SH-SY5Y (cell line): Measurements from ENCODE around the gene NTN4.

Experiments used
- GATA2 ChIP-seq: IDR thresholded peaks from 2 replicates; pipeline ENCODE4 v1.6.1; 2011; ENCODE audit warnings: mild to moderate bottlenecking, low read depth, low read length
- GATA3 ChIP-seq: IDR thresholded peaks from 2 replicates; pipeline ENCODE4 v1.6.1; 2011; ENCODE audit warnings: low read depth, mild to moderate bottlenecking, low read length, moderate library complexity

DNA sequence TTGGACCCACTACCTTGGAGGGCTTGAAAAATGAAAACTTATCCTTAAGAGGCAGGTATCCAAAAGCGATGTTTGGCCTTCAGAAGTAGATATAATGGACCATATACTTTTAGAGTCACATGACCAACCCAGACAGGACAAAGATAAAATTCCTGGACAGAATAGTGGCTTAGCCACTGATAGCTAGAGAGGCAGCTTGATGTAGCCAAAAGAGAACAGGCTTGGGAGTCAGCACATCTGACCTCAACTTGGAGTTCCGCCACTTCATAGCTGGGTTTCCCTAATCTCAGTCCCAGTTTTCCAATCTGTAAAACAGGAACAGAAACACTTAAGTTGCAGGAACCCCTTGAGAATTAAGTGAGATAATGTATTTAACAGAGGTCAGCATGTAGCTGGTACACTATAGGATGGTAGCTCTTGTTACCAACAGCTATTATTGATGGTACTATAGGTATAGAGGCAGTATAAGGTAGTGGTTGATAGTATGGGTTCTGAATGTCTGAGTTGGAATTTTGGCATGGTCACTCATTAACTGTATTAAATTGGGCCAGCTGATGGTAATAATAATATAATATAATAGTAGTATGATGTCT is 176.1 kb downstream of the NTN4 start:
- TF ChIP-seq GATA2 (no peak), GATA3 (no peak)
